K562 (cell line): Measurements from ENCODE around the gene ORAI3. TPM values are rescaled to one million over a fixed set of nuclear protein-coding genes. Genes with fewer than 3 reads are reported as not detected.
A peak's percentile ranks its signal among the peaks of the same experiment; 100 is the strongest.
"Not testable (repeated sequence)": the region's sequence is repeated elsewhere in the genome, so short reads cannot be mapped to it uniquely, and the experiment has no call there.

Experiments used
- ATAC-seq: fragments of 200-7000 bp; cut with Tn5 transposase; 3 replicates; pipeline ENCODE4 v1.9.1; 2020; ENCODE audit warnings: moderate library complexity
- BruUV-seq: library from RNA; stranded (reverse); fragments of 400-500 nt; replicated peaks from 2 replicates; lab custom pipeline; 2021; lab: Mats Ljungman, UMichigan
- CTCF ChIA-PET: fragments of 300-600 bp; formaldehyde crosslinking; extraction: SDS; loops from one replicate; lab custom pipeline; 2021; ENCODE audit warnings: low intra/inter-chr PET ratio; lab: Yijun Ruan, JAX
- POLR2A ChIA-PET: fragments of 300-600, 350-650 bp; sonication (Branson Sonifier 250); formaldehyde crosslinking; extraction: SDS; loops from one replicate; lab custom pipeline; 2021; ENCODE audit warnings: antibody characterized with exemption, inconsistent platforms; lab: Yijun Ruan, JAX
- DNase-seq, 4 experiments: peaks; one replicate each; pipeline versions ENCODE4 v3.0.0 to v3.0.0-alpha.2; 2011 to 2018; ENCODE audit warnings: low spot score in 3 of 4, mixed read lengths in 3 of 4; ENCODE audit errors: extremely low read depth in 1 of 4
- FAIRE-seq: peaks from 2 replicates; lab custom pipeline; 2011; peaks lifted over from hg19 to GRCh38; lab: Jason Lieb, UNC
- H2AFZ ChIP-seq: 2 replicates; pipeline ENCODE4 v1.6.0; 2011; ENCODE audit warnings: low read depth, low read length, control low read depth, inconsistent platforms
- H3K27ac ChIP-seq: fragments of 200-600 bp; 3 replicates; pipeline ENCODE4 v1.8.0; 2011; ENCODE audit warnings: low read depth, mild to moderate bottlenecking, control low read depth, inconsistent platforms, low read length, moderate library complexity, mixed read lengths; ENCODE audit errors: extremely low read depth
- H3K27me3 ChIP-seq, 2 experiments: fragments of 300-600 bp in 1 of 2; 2 replicates in 1 of 2; 3 replicates in 1 of 2; pipeline versions ENCODE4 v1.6.0 to v1.8.0; 2011; ENCODE audit warnings: inconsistent platforms in 2 of 2, low read length in 2 of 2, mild to moderate bottlenecking in 1 of 2, mixed read lengths in 1 of 2, moderate library complexity in 1 of 2; ENCODE audit not compliant: control insufficient read depth in 2 of 2, insufficient read depth in 2 of 2
- H3K36me3 ChIP-seq: fragments of 300-600 bp; 3 replicates; pipeline ENCODE4 v1.8.0; 2011; ENCODE audit warnings: mild to moderate bottlenecking, low read length, inconsistent platforms; ENCODE audit not compliant: control insufficient read depth, insufficient read depth
- H3K4me1 ChIP-seq, 2 experiments: fragments of 200-600 bp in 1 of 2; replicated peaks in 1 of 2; 2 replicates in 1 of 2; 3 replicates in 1 of 2; pipeline versions ENCODE4 v1.5.1 to v1.8.0; 2011; ENCODE audit warnings: inconsistent platforms in 2 of 2, low read length in 2 of 2, mild to moderate bottlenecking in 1 of 2, mixed read lengths in 1 of 2, moderate library complexity in 1 of 2; ENCODE audit not compliant: control insufficient read depth in 2 of 2, insufficient read depth in 2 of 2
- H3K4me2 ChIP-seq: 2 replicates; pipeline ENCODE4 v1.6.1; 2011; ENCODE audit warnings: low read length, control low read depth, inconsistent platforms, mixed read lengths; ENCODE audit not compliant: insufficient read depth
- H3K4me3 ChIP-seq: fragments of 200-600 bp; sonication (generic), shearing (Covaris generic); 2 replicates; pipeline ENCODE4 v1.5.1; 2016; ENCODE audit warnings: control low read depth, inconsistent platforms
- H3K79me2 ChIP-seq: fragments of 200-600 bp; 3 replicates; pipeline ENCODE4 v1.8.0; 2011; ENCODE audit warnings: low read length, inconsistent platforms; ENCODE audit not compliant: control insufficient read depth, insufficient read depth
- H3K9ac ChIP-seq, 2 experiments: 2 replicates each; pipeline versions ENCODE4 v1.6.0 to v1.6.1; 2011; ENCODE audit warnings: low read depth in 2 of 2, low read length in 2 of 2, control low read depth in 1 of 2, inconsistent platforms in 1 of 2, mild to moderate bottlenecking in 1 of 2, mixed read lengths in 1 of 2; ENCODE audit not compliant: insufficient read depth in 1 of 2
- H3K9me1 ChIP-seq: one replicate; pipeline ENCODE4 v1.6.0; 2011; ENCODE audit warnings: inconsistent platforms, mild to moderate bottlenecking, low read length, moderate library complexity; ENCODE audit not compliant: control insufficient read depth, insufficient read depth
- H3K9me3 ChIP-seq: replicated peaks from 2 replicates; pipeline ENCODE4 v1.5.1; 2011; ENCODE audit warnings: low read depth, low read length, inconsistent platforms; ENCODE audit not compliant: control insufficient read depth, insufficient read depth
- H4K20me1 ChIP-seq: replicated peaks from 2 replicates; pipeline ENCODE4 v1.6.1; 2011; ENCODE audit warnings: low read length, inconsistent platforms, mixed read lengths; ENCODE audit not compliant: control insufficient read depth, insufficient read depth
- CCAR2 ChIP-seq: fragments of 200-400 bp; formaldehyde crosslinking; IDR thresholded peaks from 2 replicates; pipeline ENCODE4 v1.6.1; 2017; ENCODE audit warnings: mild to moderate bottlenecking, low read depth, low read length
- GABPB1 ChIP-seq: sonication (generic); formaldehyde crosslinking; IDR thresholded peaks from 2 replicates; pipeline ENCODE4 v1.8.0; 2022; ENCODE audit warnings: mild to moderate bottlenecking, missing genetic modification reagents
- HLTF ChIP-seq: fragments of 450-650 bp; IDR thresholded peaks from 2 replicates; pipeline ENCODE4 v1.6.1; 2016
- MEF2D ChIP-seq: conservative IDR thresholded peaks from 2 replicates; pipeline ENCODE4 v1.6.1; 2016; ENCODE audit warnings: low read depth, missing genetic modification characterization, missing compliant biosample characterization
- PHF21A ChIP-seq: fragments of 450-650 bp; IDR thresholded peaks from 2 replicates; pipeline ENCODE4 v1.6.1; 2017; ENCODE audit warnings: low read depth, borderline replicate concordance
- SRSF1 ChIP-seq: fragments of 200-400 bp; formaldehyde crosslinking; IDR thresholded peaks from 2 replicates; pipeline ENCODE4 v1.6.1; 2017; ENCODE audit warnings: mild to moderate bottlenecking, low read depth, low read length, moderate library complexity
- STAG1 ChIP-seq: sonication (generic); formaldehyde crosslinking; IDR thresholded peaks from 2 replicates; pipeline ENCODE4 v1.5.0; 2020; ENCODE audit warnings: missing genetic modification reagents, borderline replicate concordance
- SUPT5H ChIP-seq: fragments of 450-650 bp; IDR thresholded peaks from 2 replicates; pipeline ENCODE4 v1.6.1; 2016
- TEAD1 ChIP-seq, 2 experiments: fragments of 450-650 bp in 1 of 2; sonication (generic) in 1 of 2; formaldehyde crosslinking; IDR thresholded peaks; 2 replicates each; pipeline versions ENCODE4 v1.4.0 to v1.8.0; 2020 to 2022; ENCODE audit warnings: mild to moderate bottlenecking in 2 of 2, missing genetic modification reagents in 1 of 2
- YBX1 ChIP-seq: fragments of 450-650 bp; IDR thresholded peaks from 2 replicates; pipeline ENCODE4 v1.7.1; 2016; ENCODE audit warnings: mild to moderate bottlenecking
- ZNF707 ChIP-seq: fragments of 250-450 bp; sonication (Bioruptor Pico); conservative IDR thresholded peaks from 2 replicates; pipeline ENCODE4 v1.8.0; 2022; ENCODE audit warnings: inconsistent platforms, mild to moderate bottlenecking, moderate library complexity
- WGBS: fragments of 100-300 bp; shearing (Covaris generic); methylation state at CpG from one replicate; pipeline ENCODE4 v1.1.6; 2016; ENCODE audit warnings: low coverage, mixed read lengths; ENCODE audit not compliant: insufficient coverage; ENCODE audit errors: missing lambda C conversion rate; 5-methylcytosine and 5-hydroxymethylcytosine counted together
- in situ Hi-C: fragments of 300-500 bp; cut with MboI; formaldehyde crosslinking; loops from 4 replicates; pipeline ENCODE4 v1.15.0; 2018; ENCODE audit warnings: inconsistent platforms, mixed read lengths
- intact Hi-C: fragments of 100-400 bp; cut with micrococcal nuclease; formaldehyde crosslinking; loops from 2 replicates; pipeline ENCODE4 v1.14.2; 2022
- polyA plus RNA-seq, 8 experiments: library from polyadenylated mRNA; depleted of rRNA in 4 of 8; stranded (reverse) in 5 of 8; unstranded in 3 of 8; fragments of >200 nt; fragmentation: Nextera tagmentation in 2 of 8; fragmentation: Illumina TruSeq in 1 of 8; extraction: Ambion mirVana in 2 of 8; extraction: Trizol in 1 of 8; gene quantifications; 2 replicates each; pipeline versions ENCODE4 v1.2.1 to v1.2.3, GENCODE V29; 2011 to 2014; ENCODE audit warnings: inconsistent platforms in 1 of 8, missing spikeins in 1 of 8
- total RNA-seq, 7 experiments: library from RNA; depleted of rRNA in 6 of 7; stranded (reverse); fragments of >200 nt in 6 of 7; fragmentation: Illumina TruSeq in 2 of 7; extraction: Trizol in 2 of 7; gene quantifications; 2 replicates each; pipeline versions ENCODE4 v1.2.1 to v1.2.3, GENCODE V29; 2011 to 2021; ENCODE audit warnings: low replicate concordance in 1 of 7

The ORAI3 gene
- total and polyA plus RNA-seq, 9 of the 15 experiments (the other 6 are each of a cell fraction or from before 2014, with no cell fraction given), result 4.9 to 23.3 (median 14.1) TPM

DNA sequence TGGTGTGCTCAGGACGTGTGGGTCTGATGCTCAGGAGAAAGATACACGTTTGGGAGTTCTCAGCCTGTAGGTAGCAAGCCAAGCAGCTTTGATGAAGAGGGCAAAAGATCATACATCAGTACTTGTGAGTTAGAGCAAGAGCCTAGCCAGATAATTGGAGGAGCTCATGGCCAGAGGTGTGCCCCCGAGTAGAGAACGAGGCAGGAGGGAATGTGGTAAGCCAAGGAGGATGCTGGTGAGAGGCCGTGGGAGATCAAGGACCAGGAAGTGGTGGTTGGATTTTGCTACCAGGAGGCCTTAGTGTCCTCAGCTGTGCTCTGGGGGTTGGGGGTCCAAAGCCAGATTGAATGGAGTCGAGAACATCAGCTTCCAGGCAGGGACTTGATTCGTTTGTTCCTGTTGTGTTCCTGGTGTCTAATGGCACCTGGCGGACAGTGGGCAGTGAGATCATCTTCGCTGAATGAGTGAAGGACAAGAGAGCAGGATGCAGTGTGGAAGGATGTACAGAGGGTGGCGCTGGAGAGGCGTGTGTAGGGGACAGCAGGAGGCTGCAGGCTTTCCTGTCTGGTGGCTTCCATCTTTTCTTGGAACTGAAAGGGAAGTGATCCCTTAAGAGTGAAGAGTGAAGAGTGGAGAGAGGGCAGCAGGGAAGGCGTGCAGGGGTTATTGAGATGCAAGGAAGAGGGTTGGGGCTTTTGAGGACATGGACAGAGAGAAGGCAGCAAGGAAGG, 13.9 kb upstream of the ORAI3 start (continued):
- no peak for TF ChIP-seq YBX1
- TF ChIP-seq ZNF707 (CRISPR knock-in tag), result no peak
- TF ChIP-seq SRSF1, result no peak
- peak; percentile 45; the same call in 1 of the 2 replicates for TF ChIP-seq STAG1 (CRISPR knock-in tag)
- no peak for TF ChIP-seq CCAR2
- TF ChIP-seq TEAD1 (CRISPR knock-in tag; IDR thresholded peaks at IDR 0.05), result peak in 1 of 2 experiments; percentile 37; a peak in 1 of 4 replicates
- TF ChIP-seq GABPB1 (CRISPR knock-in tag), result 0 out of 2 replicates have a peak, but pooled peaks have one; percentile 27
- TF ChIP-seq, all 486 proteins: peak for 38

DNA sequence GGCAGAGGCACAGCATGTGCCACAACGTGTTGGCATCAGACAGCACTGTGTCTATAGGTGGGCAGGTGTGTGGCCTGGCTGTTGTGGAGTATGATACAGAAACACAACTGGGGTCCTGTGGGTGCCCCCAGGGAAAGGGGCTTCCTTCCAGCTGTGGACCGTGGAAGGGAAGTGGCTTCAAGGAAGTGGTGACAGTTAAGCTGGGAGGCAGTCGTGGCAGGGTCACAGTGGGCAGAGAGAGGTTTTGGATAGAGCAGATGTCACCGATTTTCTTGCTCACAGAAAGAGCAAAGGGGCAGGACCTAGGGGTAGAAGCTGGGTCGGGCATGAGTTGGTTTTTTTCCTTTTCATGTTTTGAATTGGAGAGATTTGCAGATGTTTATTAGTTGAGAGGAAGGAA, 11.2 kb upstream of the ORAI3 start:
- FAIRE-seq (no peak), DNase-seq (no peak), ATAC-seq (no peak)
- Histone ChIP-seq H3K36me3 (peaks cover 55% of the 10 kb centered on the region; the same call in 2 of the 3 replicates), H3K27me3 (no peaks in the 10 kb centered on the region), H3K4me1 (peaks cover 8 to 11% of the 10 kb centered on the region in 2 experiments; a peak in 4 of 5 replicates), H3K79me2 (no peaks in the 10 kb centered on the region), H2AFZ (no peak overlapping the region), H4K20me1 (no peaks in the 10 kb centered on the region), H3K9ac (peak overlapping the region in 1 of 2 experiments; percentile 58; a peak in 1 of 4 replicates), H3K4me2 (no peak overlapping the region), H3K9me1 (peaks cover 3% of the 10 kb centered on the region), H3K27ac (no peak overlapping the region), H3K9me3 (no peaks in the 10 kb centered on the region), H3K4me3 (no peak overlapping the region)
- no TSS peak for BruUV-seq
- TF ChIP-seq HLTF (no peak), SUPT5H (0 out of 2 replicates have a peak, but pooled peaks have one; percentile 26), PHF21A (no peak), MEF2D (tag) (no peak)
- CTCF ChIA-PET, result no interaction called here
- 71% methylated on average over 5 of the region's 5 CpGs for WGBS
- intact Hi-C loops (no loop called here), in situ Hi-C loops (no loop called here)
- POLR2A ChIA-PET, result interaction anchor here (0.6 kb wide), 1 partner anchor 215 kb away, joined by 3 read pairs; no protein-coding TSS in a partner anchor

DNA sequence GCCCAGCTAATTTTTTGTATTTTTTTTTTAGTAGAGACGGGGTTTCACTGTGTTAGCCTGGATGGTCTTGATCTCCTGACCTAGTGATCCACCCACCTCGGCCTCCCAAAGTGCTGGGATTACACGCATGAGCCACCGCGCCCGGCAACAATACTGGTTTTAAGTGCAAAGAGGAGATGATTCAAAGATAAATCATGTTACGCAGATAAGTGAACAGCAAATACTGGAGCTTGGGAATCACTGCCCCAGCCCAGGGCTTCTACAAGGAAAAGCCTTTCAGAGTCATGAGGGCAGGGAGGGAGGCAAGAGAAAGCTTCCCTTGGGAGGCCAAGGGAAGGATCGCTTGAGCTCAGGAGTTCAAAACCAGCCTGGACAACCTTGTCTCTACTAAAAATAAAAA, 9.3 kb upstream of the ORAI3 start:
- H3K4me2 ChIP-seq, H3K79me2 ChIP-seq, CTCF ChIA-PET, H3K9me1 ChIP-seq, in situ Hi-C loops, H3K27ac ChIP-seq, H3K9ac ChIP-seq, H3K27me3 ChIP-seq, intact Hi-C loops, DNase-seq, H3K4me3 ChIP-seq, BruUV-seq, FAIRE-seq, H4K20me1 ChIP-seq, ATAC-seq, H3K9me3 ChIP-seq, H2AFZ ChIP-seq: not testable (repeated sequence)
- POLR2A ChIA-PET, result interaction anchor here (2.4 to 3.9 kb wide), 2 partner anchors 10 to 14 kb away, joined by 10 to 11 read pairs; partner anchors contain the start of gene ORAI3
- 61% methylated on average over 8 of the region's 8 CpGs for WGBS
- peaks cover 8 to 11% of the 10 kb centered on the region in 2 experiments; a peak in 4 of 5 replicates for H3K4me1 ChIP-seq
- H3K36me3 ChIP-seq, result peaks cover 68% of the 10 kb centered on the region; the same call in 2 of the 3 replicates
